H9 (cell line): ENCODE data around the gene TIMP1. TPM values are rescaled to one million over a fixed set of nuclear protein-coding genes. Genes with fewer than 3 reads are reported as not detected.

Experiments used
- DNase-seq: peaks from one replicate; pipeline ENCODE4 v3.0.0-alpha.2; 2017
- H2AFZ ChIP-seq: one replicate; pipeline ENCODE4 v1.6.1; 2013; ENCODE audit warnings: mild to moderate bottlenecking, low read length, control low read depth, moderate library complexity
- H2AK5ac ChIP-seq: 2 replicates; pipeline ENCODE4 v1.6.1; 2013; ENCODE audit warnings: low read length, control low read depth, mixed read lengths; ENCODE audit not compliant: insufficient read length
- H2BK120ac ChIP-seq: one replicate; pipeline ENCODE4 v1.6.1; 2013; ENCODE audit warnings: low read depth, mild to moderate bottlenecking, low read length, control low read depth, inconsistent platforms; ENCODE audit not compliant: poor library complexity, severe bottlenecking
- H2BK12ac ChIP-seq: 2 replicates; pipeline ENCODE4 v1.6.1; 2013; ENCODE audit warnings: low read length, control low read depth, mixed read lengths, low read depth; ENCODE audit not compliant: insufficient read length
- H2BK15ac ChIP-seq: 2 replicates; pipeline ENCODE4 v1.6.1; 2013; ENCODE audit warnings: low read depth, low read length, control low read depth
- H2BK20ac ChIP-seq: one replicate; pipeline ENCODE4 v1.6.1; 2013; ENCODE audit warnings: low read depth, mild to moderate bottlenecking, low read length, control low read depth, inconsistent platforms; ENCODE audit not compliant: poor library complexity, severe bottlenecking
- H2BK5ac ChIP-seq: 2 replicates; pipeline ENCODE4 v1.6.1; 2013; ENCODE audit warnings: low read length, control low read depth, mixed read lengths; ENCODE audit not compliant: insufficient read length
- H3K14ac ChIP-seq: 2 replicates; pipeline ENCODE4 v1.6.1; 2013; ENCODE audit warnings: low read length, control low read depth; ENCODE audit not compliant: insufficient read depth
- H3K18ac ChIP-seq: 2 replicates; pipeline ENCODE4 v1.6.1; 2013; ENCODE audit warnings: low read depth, mild to moderate bottlenecking, mixed read lengths, low read length, control low read depth; ENCODE audit not compliant: insufficient read length
- H3K23ac ChIP-seq: 2 replicates; pipeline ENCODE4 v1.6.1; 2013; ENCODE audit warnings: low read length, control low read depth, mixed read lengths, low read depth; ENCODE audit not compliant: insufficient read length
- H3K23me2 ChIP-seq: 2 replicates; pipeline ENCODE4 v1.6.1; 2013; ENCODE audit warnings: low read depth, mild to moderate bottlenecking, mixed read lengths, low read length, control low read depth; ENCODE audit not compliant: insufficient read length, poor library complexity, severe bottlenecking
- H3K27ac ChIP-seq: 2 replicates; pipeline ENCODE4 v1.5.1; 2013; ENCODE audit warnings: low read length, control low read depth, mixed read lengths, low read depth; ENCODE audit not compliant: insufficient read length
- H3K27me3 ChIP-seq: 2 replicates; pipeline ENCODE4 v1.6.1; 2013; ENCODE audit warnings: low read length, control low read depth, inconsistent platforms; ENCODE audit not compliant: insufficient read depth
- H3K4ac ChIP-seq: 2 replicates; pipeline ENCODE4 v1.6.1; 2013; ENCODE audit warnings: low read depth, mild to moderate bottlenecking, control low read depth, inconsistent platforms, low read length, moderate library complexity
- H3K4me1 ChIP-seq: 2 replicates; pipeline ENCODE4 v1.6.1; 2013; ENCODE audit warnings: low read length, control low read depth, inconsistent platforms; ENCODE audit not compliant: insufficient read depth
- H3K4me2 ChIP-seq: 2 replicates; pipeline ENCODE4 v1.6.1; 2013; ENCODE audit warnings: low read length, control low read depth, mixed read lengths; ENCODE audit not compliant: insufficient read length, insufficient read depth
- H3K56ac ChIP-seq: 2 replicates; pipeline ENCODE4 v1.6.1; 2013; ENCODE audit warnings: low read depth, mild to moderate bottlenecking, mixed read lengths, low read length, control low read depth; ENCODE audit not compliant: insufficient read length
- H3K79me1 ChIP-seq: 2 replicates; pipeline ENCODE4 v1.6.1; 2013; ENCODE audit warnings: low read depth, mild to moderate bottlenecking, moderate library complexity, low read length, control low read depth, inconsistent platforms; ENCODE audit not compliant: insufficient read depth, poor library complexity, severe bottlenecking
- H3K79me2 ChIP-seq: 2 replicates; pipeline ENCODE4 v1.6.1; 2013; ENCODE audit warnings: low read length, control low read depth, inconsistent platforms; ENCODE audit not compliant: insufficient read depth
- H3K9ac ChIP-seq: 2 replicates; pipeline ENCODE4 v1.6.1; 2013; ENCODE audit warnings: low read length, control low read depth, mixed read lengths; ENCODE audit not compliant: insufficient read length; ENCODE audit errors: extremely low read depth
- H3K9me3 ChIP-seq: one replicate; pipeline ENCODE4 v1.6.1; 2013; ENCODE audit warnings: low read depth, low read length, inconsistent platforms; ENCODE audit not compliant: control insufficient read depth
- H3T11ph ChIP-seq: one replicate; pipeline ENCODE4 v1.6.1; 2013; ENCODE audit warnings: mild to moderate bottlenecking, low read length, control low read depth, inconsistent platforms
- H4K20me1 ChIP-seq: one replicate; pipeline ENCODE4 v1.6.1; 2013; ENCODE audit not compliant: control insufficient read depth, insufficient read length, insufficient read depth
- H4K5ac ChIP-seq: 2 replicates; pipeline ENCODE4 v1.6.1; 2013; ENCODE audit warnings: low read depth, mild to moderate bottlenecking, mixed read lengths, low read length, control low read depth; ENCODE audit not compliant: insufficient read length
- H4K8ac ChIP-seq: replicated peaks from 2 replicates; pipeline ENCODE4 v1.6.1; 2013; ENCODE audit warnings: low read length, control low read depth, mixed read lengths, low read depth; ENCODE audit not compliant: insufficient read length
- H4K91ac ChIP-seq: 2 replicates; pipeline ENCODE4 v1.6.1; 2013; ENCODE audit warnings: low read depth, mild to moderate bottlenecking, moderate library complexity, mixed read lengths, low read length, control low read depth; ENCODE audit not compliant: insufficient read length
- H3K27ac Mint-ChIP-seq, 3 experiments: 2 replicates in 2 of 3; 3 replicates in 1 of 3; pipeline ENCODE4 v1.8.0; 2020 to 2021; ENCODE audit warnings: mixed read lengths in 3 of 3, mild to moderate bottlenecking in 1 of 3, moderate library complexity in 1 of 3
- H3K27me3 Mint-ChIP-seq: 2 replicates; pipeline ENCODE4 v1.8.0; 2021; ENCODE audit warnings: low read depth, mild to moderate bottlenecking, moderate library complexity, mixed read lengths
- H3K36me3 Mint-ChIP-seq, 3 experiments: 2 replicates in 2 of 3; 3 replicates in 1 of 3; pipeline ENCODE4 v1.8.0; 2020 to 2021; ENCODE audit warnings: low read depth in 3 of 3, mixed read lengths in 3 of 3; ENCODE audit not compliant: insufficient read depth in 1 of 3
- H3K4me1 Mint-ChIP-seq, 2 experiments: 2 replicates each; pipeline ENCODE4 v1.8.0; 2020; ENCODE audit warnings: mixed read lengths in 2 of 2
- H3K4me3 Mint-ChIP-seq, 2 experiments: 2 replicates in 1 of 2; 3 replicates in 1 of 2; pipeline ENCODE4 v1.8.0; 2020 to 2021; ENCODE audit warnings: mild to moderate bottlenecking in 2 of 2, mixed read lengths in 2 of 2, moderate library complexity in 1 of 2
- H3K9me3 Mint-ChIP-seq, 2 experiments: 2 replicates in 1 of 2; 3 replicates in 1 of 2; pipeline ENCODE4 v1.8.0; 2020; ENCODE audit warnings: mild to moderate bottlenecking in 2 of 2, mixed read lengths in 2 of 2, moderate library complexity in 1 of 2
- CTCF ChIP-seq: fragments of 200-600 bp; sonication (generic); conservative IDR thresholded peaks from 3 replicates; pipeline ENCODE4 v1.8.0; 2021; ENCODE audit warnings: antibody characterized with exemption, mild to moderate bottlenecking
- WGBS: extraction: QIAGEN DNeasy Blood & Tissue Kit; methylation state at CpG from one replicate; pipeline ENCODE4 v1.1.7; 2013; ENCODE audit warnings: missing lambda C conversion rate, low lambda C conversion rate, mixed read lengths; ENCODE audit not compliant: insufficient read length; ENCODE audit errors: extremely low coverage; 5-methylcytosine and 5-hydroxymethylcytosine counted together
- total RNA-seq: library from RNA; stranded (reverse); gene quantifications from 2 replicates; pipeline ENCODE4 v1.2.1, GENCODE V29; 2021

Gene TIMP1
- total RNA-seq, 1 experiment from 2014 or later = 65.1 TPM

GRCh38 chrX:47625365-47625764 is 43.1 kb downstream of the TIMP1 start:
- DNase-seq = no peak
- peaks cover 55% of the 10 kb centered on the region for H3K9me3 ChIP-seq
- no peak overlapping the region for H4K91ac ChIP-seq
- no peaks in the 10 kb centered on the region for H4K20me1 ChIP-seq
- H3K23me2 ChIP-seq = no peaks in the 10 kb centered on the region
- peaks cover 5% of the 10 kb centered on the region; the same call in 1 of the 2 replicates for H3K4me1 ChIP-seq
- no peak overlapping the region for H4K8ac ChIP-seq
- H2BK5ac ChIP-seq = no peak overlapping the region
- H2BK120ac ChIP-seq = no peak overlapping the region
- H2BK12ac ChIP-seq = no peak overlapping the region
- H3K56ac ChIP-seq = no peak overlapping the region
- H3T11ph ChIP-seq = no peak overlapping the region
- no peak overlapping the region for H3K18ac ChIP-seq
- H3K27ac Mint-ChIP-seq = no peak overlapping the region; a peak in 1 of 7 replicates
- H2AFZ ChIP-seq = no peak overlapping the region
- no peaks in the 10 kb centered on the region for H3K79me2 ChIP-seq
- no peak overlapping the region for H3K14ac ChIP-seq
- no peak overlapping the region for H3K27ac ChIP-seq
- peaks cover 67 to 85% of the 10 kb centered on the region in 2 experiments for H3K9me3 Mint-ChIP-seq
- no peaks in the 10 kb centered on the region for H3K79me1 ChIP-seq
- H3K27me3 Mint-ChIP-seq = peaks cover 12% of the 10 kb centered on the region
- no peak overlapping the region for H2BK20ac ChIP-seq
- TF ChIP-seq CTCF = no peak
- H3K36me3 Mint-ChIP-seq = peaks cover 0 to 11% (median 7%) of the 10 kb centered on the region in 3 experiments; a peak in 4 of 7 replicates
- H2AK5ac ChIP-seq = no peak overlapping the region
- no peaks in the 10 kb centered on the region for H3K27me3 ChIP-seq
- WGBS = no CpG with 5 or more reads among the region's 2 CpGs
- H2BK15ac ChIP-seq = no peak overlapping the region
- no peak overlapping the region for H3K4me2 ChIP-seq
- H3K9ac ChIP-seq = no peak overlapping the region
- H3K4ac ChIP-seq = no peak overlapping the region
- H3K4me3 Mint-ChIP-seq = no peak overlapping the region
- H3K23ac ChIP-seq = no peak overlapping the region
- no peak overlapping the region for H4K5ac ChIP-seq
- peaks cover 12 to 27% of the 10 kb centered on the region in 2 experiments for H3K4me1 Mint-ChIP-seq
